Chondrocyte (in vitro differentiated cells): ENCODE data around the gene AFDN. TPM values are rescaled to one million over a fixed set of nuclear protein-coding genes. Genes with fewer than 3 reads are reported as not detected.

Experiments
- DNase-seq: peaks from one replicate; pipeline ENCODE4 v3.0.0; 2021; ENCODE audit warnings: mixed read lengths, low spot score
- H3K27ac Mint-ChIP-seq: one replicate; pipeline ENCODE4 v1.8.0; 2021; ENCODE audit warnings: mild to moderate bottlenecking, moderate library complexity, mixed read lengths; ENCODE audit not compliant: unreplicated experiment
- H3K27me3 Mint-ChIP-seq: 2 replicates; pipeline ENCODE4 v1.8.0; 2021; ENCODE audit warnings: low read depth, mixed read lengths
- H3K36me3 Mint-ChIP-seq: 2 replicates; pipeline ENCODE4 v1.8.0; 2021; ENCODE audit warnings: low read depth, mixed read lengths
- H3K4me1 Mint-ChIP-seq: 2 replicates; pipeline ENCODE4 v1.8.0; 2021; ENCODE audit warnings: low read depth, mild to moderate bottlenecking, mixed read lengths
- H3K4me3 Mint-ChIP-seq: one replicate; pipeline ENCODE4 v1.8.0; 2021; ENCODE audit warnings: mild to moderate bottlenecking, moderate library complexity, mixed read lengths; ENCODE audit not compliant: unreplicated experiment
- H3K9me3 Mint-ChIP-seq: 2 replicates; pipeline ENCODE4 v1.8.0; 2021; ENCODE audit warnings: low read depth, mixed read lengths
- CTCF ChIP-seq: fragments of 200-600 bp; sonication (generic); IDR thresholded peaks from 2 replicates; pipeline ENCODE4 v1.5.0; 2021; ENCODE audit warnings: antibody characterized with exemption, mild to moderate bottlenecking, moderate library complexity
- total RNA-seq: library from RNA; stranded (reverse); gene quantifications from 3 replicates; pipeline ENCODE4 v1.2.1, GENCODE V29; 2021

Gene AFDN
- total RNA-seq, 1 donor from 2014 or later = 45.8 TPM

GRCh38 chr6:167833396-167833763, 6.7 kb downstream of the AFDN start:
- H3K27ac Mint-ChIP-seq = no peak overlapping the region
- no peaks in the 10 kb centered on the region for H3K9me3 Mint-ChIP-seq
- H3K4me1 Mint-ChIP-seq = peaks cover 38% of the 10 kb centered on the region
- H3K36me3 Mint-ChIP-seq = no peaks in the 10 kb centered on the region
- H3K4me3 Mint-ChIP-seq = no peak overlapping the region
- no peaks in the 10 kb centered on the region for H3K27me3 Mint-ChIP-seq
- TF ChIP-seq CTCF = no peak
- no peak for DNase-seq

DNA sequence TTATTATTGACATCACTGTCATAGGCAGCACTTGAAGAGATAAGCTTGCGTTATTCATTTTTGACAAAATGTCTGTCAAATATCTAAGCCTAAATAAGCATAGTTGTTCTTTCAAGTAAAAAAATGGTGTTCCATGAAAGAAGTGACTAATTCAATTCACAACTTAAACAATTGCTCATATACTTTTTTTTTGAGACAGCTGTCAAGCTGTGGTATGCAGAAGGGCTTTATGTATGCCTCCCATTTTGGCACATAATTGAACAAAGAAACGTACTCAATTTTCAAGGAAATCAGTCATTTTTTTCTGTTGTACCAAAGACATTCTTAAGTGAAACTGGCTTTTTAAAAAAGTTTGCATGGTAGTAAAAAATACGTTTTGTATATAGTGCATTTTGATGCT, 8.5 kb downstream of the AFDN start:
- Mint-ChIP-seq H3K27me3 (no peaks in the 10 kb centered on the region), H3K36me3 (no peaks in the 10 kb centered on the region), H3K9me3 (no peaks in the 10 kb centered on the region), H3K27ac (no peak overlapping the region), H3K4me3 (no peak overlapping the region), H3K4me1 (peaks cover 32% of the 10 kb centered on the region)
- no peak for DNase-seq
- TF ChIP-seq CTCF = no peak

DNA sequence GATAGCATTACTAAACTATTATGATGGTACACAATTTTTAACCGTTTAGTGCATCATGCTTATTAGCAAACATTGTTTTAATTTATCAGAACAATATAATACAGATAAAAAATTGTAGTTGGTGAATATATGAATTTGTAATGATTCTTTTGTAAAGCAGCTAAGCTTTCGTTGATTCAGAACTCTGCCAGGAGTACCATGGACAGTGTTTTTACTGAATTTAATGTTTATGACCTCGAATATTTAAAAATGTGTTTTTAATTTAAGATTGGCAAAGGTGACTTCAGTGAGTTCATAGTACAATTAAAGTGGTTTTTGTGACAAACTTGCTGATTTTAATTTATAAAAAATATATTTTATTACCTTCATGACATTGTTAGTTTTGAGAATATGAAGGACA, 10.0 kb downstream of the AFDN start:
- Mint-ChIP-seq H3K36me3 (no peaks in the 10 kb centered on the region), H3K4me1 (peaks cover 23% of the 10 kb centered on the region), H3K4me3 (no peak overlapping the region), H3K9me3 (no peaks in the 10 kb centered on the region), H3K27ac (no peak overlapping the region), H3K27me3 (no peaks in the 10 kb centered on the region)
- TF ChIP-seq CTCF = no peak
- no peak for DNase-seq

DNA sequence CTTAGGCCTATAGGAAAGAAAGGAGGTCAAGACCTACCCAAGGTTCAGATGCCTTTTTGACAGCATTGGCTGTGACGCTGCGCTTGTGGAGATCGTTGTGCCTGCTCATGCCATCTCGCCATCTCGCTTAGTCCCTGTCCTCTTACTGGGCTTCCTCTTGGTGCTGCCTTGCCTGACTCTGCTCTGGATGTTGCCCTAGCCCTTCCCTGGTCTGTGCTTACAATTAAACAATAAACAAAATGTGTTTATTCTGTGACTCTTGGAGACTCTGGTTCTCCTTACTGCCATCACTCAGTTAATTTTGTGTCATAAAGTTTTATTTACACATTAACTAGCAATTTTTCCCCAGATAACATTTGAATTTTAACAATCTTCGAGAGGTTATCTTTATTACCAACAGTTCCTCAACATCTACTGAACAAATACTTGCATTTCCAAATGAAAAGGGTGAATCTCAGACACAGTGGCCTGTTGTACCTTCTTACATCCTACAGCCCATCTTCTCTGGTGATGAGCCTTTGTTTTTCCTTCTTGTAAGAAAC, 11.6 kb downstream of the AFDN start:
- H3K27ac Mint-ChIP-seq = no peak overlapping the region
- TF ChIP-seq CTCF = no peak
- no peaks in the 10 kb centered on the region for H3K9me3 Mint-ChIP-seq
- H3K27me3 Mint-ChIP-seq = no peaks in the 10 kb centered on the region
- no peak for DNase-seq
- peaks cover 13% of the 10 kb centered on the region for H3K4me1 Mint-ChIP-seq
- no peak overlapping the region for H3K4me3 Mint-ChIP-seq
- no peaks in the 10 kb centered on the region for H3K36me3 Mint-ChIP-seq

GRCh38 chr6:167839343-167839742, 12.6 kb downstream of the AFDN start:
- Mint-ChIP-seq H3K9me3 (no peaks in the 10 kb centered on the region), H3K4me1 (peaks cover 8% of the 10 kb centered on the region), H3K27ac (no peak overlapping the region), H3K4me3 (no peak overlapping the region), H3K36me3 (no peaks in the 10 kb centered on the region), H3K27me3 (no peaks in the 10 kb centered on the region)
- no peak for DNase-seq
- TF ChIP-seq CTCF = no peak
